Natural killer cell (primary cell): ENCODE data around the gene MYH7. TPM values are rescaled to one million over a fixed set of nuclear protein-coding genes. Genes with fewer than 3 reads are reported as not detected.
"Not testable (repeated sequence)": the region's sequence is repeated elsewhere in the genome, so short reads cannot be mapped to it uniquely, and the experiment has no call there.

Source experiments
- ATAC-seq, 3 donors: fragments of 150-1000 bp in 2 of 3; fragments of 200-7000 bp in 1 of 3; cut with Tn5 transposase; 1 replicate in 1 of 3; 2 replicates in 2 of 3; pipeline ENCODE4 v1.10.0; 2021; ENCODE audit warnings: mild to moderate bottlenecking in 2 of 3, moderate library complexity in 2 of 3
- DNase-seq, 2 donors: peaks; one replicate each; pipeline versions ENCODE4 v3.0.0 to v3.0.0-alpha.2; 2013 to 2021; ENCODE audit warnings: mixed read lengths in 1 of 2
- H3K27ac ChIP-seq: one replicate; pipeline ENCODE4 v1.5.1; 2013; ENCODE audit warnings: mild to moderate bottlenecking, low read length
- H3K27me3 ChIP-seq: one replicate; pipeline ENCODE4 v1.6.1; 2013; ENCODE audit warnings: low read length; ENCODE audit not compliant: control insufficient read depth, insufficient read depth
- H3K36me3 ChIP-seq: one replicate; pipeline ENCODE4 v1.6.1; 2013; ENCODE audit warnings: low read length; ENCODE audit not compliant: control insufficient read depth, insufficient read depth
- H3K4me1 ChIP-seq: one replicate; pipeline ENCODE4 v1.6.1; 2013; ENCODE audit warnings: low read length; ENCODE audit not compliant: control insufficient read depth, insufficient read depth
- H3K4me3 ChIP-seq: one replicate; pipeline ENCODE4 v1.5.1; 2013; ENCODE audit warnings: low read length
- H3K9me3 ChIP-seq: one replicate; pipeline ENCODE4 v1.6.1; 2013; ENCODE audit warnings: low read length; ENCODE audit not compliant: control insufficient read depth, insufficient read depth
- H3K27ac Mint-ChIP-seq, 2 donors: one replicate each; pipeline ENCODE4 v1.8.0; 2022; ENCODE audit warnings: mild to moderate bottlenecking in 2 of 2, mixed read lengths in 2 of 2, moderate library complexity in 1 of 2
- H3K27me3 Mint-ChIP-seq, 2 donors: one replicate each; pipeline ENCODE4 v1.8.0; 2022; ENCODE audit warnings: low read depth in 2 of 2, mixed read lengths in 2 of 2
- H3K36me3 Mint-ChIP-seq: one replicate; pipeline ENCODE4 v1.8.0; 2022; ENCODE audit warnings: mixed read lengths
- H3K4me1 Mint-ChIP-seq, 2 donors: one replicate each; pipeline ENCODE4 v1.8.0; 2022; ENCODE audit warnings: mixed read lengths in 2 of 2
- H3K4me3 Mint-ChIP-seq: one replicate; pipeline ENCODE4 v1.8.0; 2022; ENCODE audit warnings: mild to moderate bottlenecking, moderate library complexity, mixed read lengths
- H3K9me3 Mint-ChIP-seq, 2 donors: one replicate each; pipeline ENCODE4 v1.8.0; 2022; ENCODE audit warnings: mixed read lengths in 2 of 2
- CTCF ChIP-seq: fragments of 200-600 bp; IDR thresholded peaks from one replicate; pipeline ENCODE4 v1.8.0; 2022; ENCODE audit warnings: antibody characterized with exemption
- WGBS: methylation state at CpG from one replicate; pipeline ENCODE4 v1.1.7; 2013; ENCODE audit warnings: missing lambda C conversion rate; ENCODE audit not compliant: insufficient coverage; 5-methylcytosine and 5-hydroxymethylcytosine counted together
- intact Hi-C: fragments of 100-400 bp; cut with micrococcal nuclease; formaldehyde crosslinking; loops from one replicate; pipeline ENCODE4 v1.14.2; 2022
- total RNA-seq, 4 donors: library from RNA; stranded (reverse); fragments of 120-200 nt in 1 of 4; gene quantifications; one replicate each; pipeline versions ENCODE4 v1.2.3 to v1.2.4, GENCODE V29; 2013 to 2022

The MYH7 gene
- total RNA-seq, 3 donors from 2014 or later (not counting 1 experiment from before 2014, with no cell fraction given) = not detected

GRCh38 chr14:23423657-23424056 lies 11.8 kb downstream of the MYH7 start:
- H3K9me3 Mint-ChIP-seq = no peaks in the 10 kb centered on the region
- peaks cover 0 to 2% of the 10 kb centered on the region in 2 donors for H3K27me3 Mint-ChIP-seq
- Histone ChIP-seq H3K4me1 (no peaks in the 10 kb centered on the region), H3K27me3 (no peaks in the 10 kb centered on the region), H3K27ac (no peak overlapping the region), H3K4me3 (no peak overlapping the region), H3K9me3 (no peaks in the 10 kb centered on the region), H3K36me3 (no peaks in the 10 kb centered on the region)
- 93% methylated on average over 6 of the region's 6 CpGs for WGBS
- H3K36me3 Mint-ChIP-seq = no peaks in the 10 kb centered on the region
- DNase-seq = no peak
- intact Hi-C loops = no loop called here
- peak overlapping the region in 1 of 2 donors; percentile 49 for H3K27ac Mint-ChIP-seq
- no peak overlapping the region for H3K4me3 Mint-ChIP-seq
- no peak for ATAC-seq
- no peaks in the 10 kb centered on the region for H3K4me1 Mint-ChIP-seq
- TF ChIP-seq CTCF = no peak

GRCh38 chr14:23421594-23421993 lies 13.9 kb downstream of the MYH7 start:
- Histone ChIP-seq H3K9me3 (no peaks in the 10 kb centered on the region), H3K36me3 (no peaks in the 10 kb centered on the region), H3K27me3 (no peaks in the 10 kb centered on the region), H3K4me1 (no peaks in the 10 kb centered on the region), H3K4me3 (no peak overlapping the region), H3K27ac (no peak overlapping the region)
- H3K4me1 Mint-ChIP-seq = no peaks in the 10 kb centered on the region
- no peaks in the 10 kb centered on the region for H3K9me3 Mint-ChIP-seq
- no peak for ATAC-seq
- no peak overlapping the region for H3K27ac Mint-ChIP-seq
- no peaks in the 10 kb centered on the region for H3K36me3 Mint-ChIP-seq
- peaks cover 0 to 2% of the 10 kb centered on the region in 2 donors for H3K27me3 Mint-ChIP-seq
- no peak overlapping the region for H3K4me3 Mint-ChIP-seq
- TF ChIP-seq CTCF = no peak
- intact Hi-C loops = no loop called here
- no peak for DNase-seq

- H3K36me3 Mint-ChIP-seq, H3K27ac ChIP-seq, DNase-seq, H3K4me1 ChIP-seq, H3K4me3 ChIP-seq, H3K4me1 Mint-ChIP-seq, H3K9me3 Mint-ChIP-seq, H3K27me3 ChIP-seq, intact Hi-C loops, H3K36me3 ChIP-seq, H3K4me3 Mint-ChIP-seq, H3K9me3 ChIP-seq, ATAC-seq, H3K27me3 Mint-ChIP-seq, H3K27ac Mint-ChIP-seq: not testable (repeated sequence)
- 69% methylated on average over 1 of the region's 17 CpGs for WGBS
Measured at GRCh38 chr14:23419646-23420045, 15.8 kb downstream of the MYH7 start.

- DNase-seq (no peak), ATAC-seq (no peak)
- H3K4me3 ChIP-seq = no peak overlapping the region
- no peaks in the 10 kb centered on the region for H3K27me3 Mint-ChIP-seq
- H3K27me3 ChIP-seq = no peaks in the 10 kb centered on the region
- no peak for TF ChIP-seq CTCF
- no peaks in the 10 kb centered on the region for H3K9me3 Mint-ChIP-seq
- no peaks in the 10 kb centered on the region for H3K36me3 Mint-ChIP-seq
- no peaks in the 10 kb centered on the region for H3K4me1 Mint-ChIP-seq
- no peaks in the 10 kb centered on the region for H3K36me3 ChIP-seq
- H3K27ac Mint-ChIP-seq = no peak overlapping the region
- WGBS = 94% methylated on average over 21 of the region's 21 CpGs
- no peaks in the 10 kb centered on the region for H3K9me3 ChIP-seq
- intact Hi-C loops = no loop called here
- no peak overlapping the region for H3K27ac ChIP-seq
- no peak overlapping the region for H3K4me3 Mint-ChIP-seq
- H3K4me1 ChIP-seq = no peaks in the 10 kb centered on the region
Measured at GRCh38 chr14:23418021-23418420, 17.4 kb downstream of the MYH7 start.

GRCh38 chr14:23417269-23417668 lies 18.2 kb downstream of the MYH7 start:
- DNase-seq, H3K27me3 Mint-ChIP-seq, H3K9me3 Mint-ChIP-seq, intact Hi-C loops, H3K4me3 ChIP-seq, H3K27ac ChIP-seq, H3K27ac Mint-ChIP-seq, H3K4me1 ChIP-seq, H3K4me1 Mint-ChIP-seq, H3K4me3 Mint-ChIP-seq, H3K36me3 Mint-ChIP-seq, H3K9me3 ChIP-seq, H3K36me3 ChIP-seq, H3K27me3 ChIP-seq, ATAC-seq: not testable (repeated sequence)
- 78% methylated on average over 12 of the region's 12 CpGs for WGBS
